M059J (cell line): Measurements from ENCODE around the gene METTL24. TPM values are rescaled to one million over a fixed set of nuclear protein-coding genes. Genes with fewer than 3 reads are reported as not detected.
"Not testable (repeated sequence)": the region's sequence is repeated elsewhere in the genome, so short reads cannot be mapped to it uniquely, and the experiment has no call there.

Experiments
- DNase-seq: peaks from one replicate; pipeline ENCODE4 v3.0.0-alpha.2; 2012; ENCODE audit warnings: low read depth
- total RNA-seq: library from RNA; depleted of rRNA; stranded (reverse); fragments of >200 nt; shearing (Covaris generic); gene quantifications from 2 replicates; pipeline ENCODE4 v1.2.3, GENCODE V29; 2014

Gene METTL24
- total RNA-seq, 1 experiment from 2014 or later = not detected

- DNase-seq = no peak
Measured at GRCh38 chr6:110315207-110315868, 42.8 kb downstream of the METTL24 start.

GRCh38 chr6:110310861-110311446 lies 47.2 kb downstream of the METTL24 start:
- DNase-seq = no peak

- DNase-seq = not testable (repeated sequence)
Measured at GRCh38 chr6:110309432-110309831, 48.7 kb downstream of the METTL24 start.

- DNase-seq = no peak
Measured at GRCh38 chr6:110307368-110307767, 50.8 kb downstream of the METTL24 start.

GRCh38 chr6:110305832-110306231 lies 52.3 kb downstream of the METTL24 start:
- DNase-seq = not testable (repeated sequence)

- not testable (repeated sequence) for DNase-seq
Measured at GRCh38 chr6:110303692-110304091, 54.5 kb downstream of the METTL24 start.

- no peak for DNase-seq
Measured at GRCh38 chr6:110298916-110299315, 59.2 kb downstream of the METTL24 start.

GRCh38 chr6:110298411-110298810 lies 59.7 kb downstream of the METTL24 start:
- DNase-seq = no peak

GRCh38 chr6:110296241-110297025 lies 61.7 kb downstream of the METTL24 start:
- DNase-seq = no peak

GRCh38 chr6:110295451-110296165 lies 62.5 kb downstream of the METTL24 start:
- no peak for DNase-seq

- DNase-seq = no peak
Measured at GRCh38 chr6:110287462-110288341, 70.4 kb downstream of the METTL24 start.

- DNase-seq = no peak
Measured at GRCh38 chr6:110285306-110286060, 72.7 kb downstream of the METTL24 start.

- no peak for DNase-seq
Measured at GRCh38 chr6:110284855-110285254, 73.3 kb downstream of the METTL24 start.

GRCh38 chr6:110283657-110284056 lies 74.5 kb downstream of the METTL24 start:
- DNase-seq = no peak

- no peak for DNase-seq
Measured at GRCh38 chr6:110282412-110282811, 75.7 kb downstream of the METTL24 start.

- DNase-seq = no peak
Measured at GRCh38 chr6:110277100-110277665, 81.0 kb downstream of the METTL24 start.

- not testable (repeated sequence) for DNase-seq
Measured at GRCh38 chr6:110272781-110273180, 85.4 kb downstream of the METTL24 start.

- no peak for DNase-seq
Measured at GRCh38 chr6:110271732-110272022, 86.5 kb downstream of the METTL24 start.

GRCh38 chr6:110270165-110270564 lies 88.0 kb downstream of the METTL24 start:
- DNase-seq = peak; percentile 27

- DNase-seq = no peak
Measured at GRCh38 chr6:110269623-110270022, 88.5 kb downstream of the METTL24 start.
